Osteoblast (primary cell): ENCODE results near the gene GOT1. TPM values are rescaled to one million over a fixed set of nuclear protein-coding genes. Genes with fewer than 3 reads are reported as not detected.

Experiments used
- DNase-seq: peaks from one replicate; pipeline ENCODE4 v3.0.0; 2011; ENCODE audit warnings: low spot score, mixed read lengths; ENCODE audit not compliant: insufficient read length; ENCODE audit errors: missing footprints
- H2AFZ ChIP-seq: 2 replicates; pipeline ENCODE4 v1.6.0; 2011; ENCODE audit warnings: mild to moderate bottlenecking, low read length
- H3K27ac ChIP-seq: 2 replicates; pipeline ENCODE4 v1.5.1; 2011; ENCODE audit warnings: mild to moderate bottlenecking, low read depth, low read length, moderate library complexity
- H3K27me3 ChIP-seq: 2 replicates; pipeline ENCODE4 v1.6.0; 2012; ENCODE audit warnings: mild to moderate bottlenecking, control low read depth, inconsistent platforms, low read length, moderate library complexity; ENCODE audit not compliant: insufficient read depth
- H3K36me3 ChIP-seq: 2 replicates; pipeline ENCODE4 v1.5.1; 2011; ENCODE audit warnings: mild to moderate bottlenecking, low read length, control low read depth, moderate library complexity; ENCODE audit not compliant: insufficient read depth
- H3K4me1 ChIP-seq: 2 replicates; pipeline ENCODE4 v1.5.1; 2011; ENCODE audit warnings: mild to moderate bottlenecking, low read length, control low read depth, moderate library complexity; ENCODE audit not compliant: insufficient read depth
- H3K4me2 ChIP-seq: 2 replicates; pipeline ENCODE4 v1.6.0; 2011; ENCODE audit warnings: mild to moderate bottlenecking, low read length; ENCODE audit not compliant: insufficient read depth
- H3K4me3 ChIP-seq: fragments of 200-600 bp; sonication (generic); 3 replicates; pipeline ENCODE4 v1.5.1; 2012; ENCODE audit warnings: mild to moderate bottlenecking, low read length, inconsistent platforms; ENCODE audit not compliant: insufficient read depth
- H3K79me2 ChIP-seq: 2 replicates; pipeline ENCODE4 v1.6.0; 2012; ENCODE audit warnings: mild to moderate bottlenecking, low read length, control low read depth, inconsistent platforms; ENCODE audit not compliant: insufficient read depth
- H3K9me3 ChIP-seq: 2 replicates; pipeline ENCODE4 v1.5.1; 2011; ENCODE audit warnings: low read depth, low read length, control low read depth
- H4K20me1 ChIP-seq: 2 replicates; pipeline ENCODE4 v1.6.0; 2012; ENCODE audit warnings: mild to moderate bottlenecking, low read length, control low read depth; ENCODE audit not compliant: insufficient read depth
- total RNA-seq: library from RNA; depleted of rRNA; stranded (reverse); fragments of >200 nt; gene quantifications from 2 replicates; pipeline ENCODE4 v1.2.3, GENCODE V29; 2012
- TF ChIP-seq, protein P1 (sequence below): IDR thresholded peaks from 2 replicates; pipeline ENCODE4 v1.5.1; 2011; ENCODE audit warnings: mild to moderate bottlenecking, low read depth, low read length, moderate library complexity; ENCODE audit errors: extremely low read depth

The GOT1 gene
- total RNA-seq, 1 donor, result 42.7 TPM

DNA sequence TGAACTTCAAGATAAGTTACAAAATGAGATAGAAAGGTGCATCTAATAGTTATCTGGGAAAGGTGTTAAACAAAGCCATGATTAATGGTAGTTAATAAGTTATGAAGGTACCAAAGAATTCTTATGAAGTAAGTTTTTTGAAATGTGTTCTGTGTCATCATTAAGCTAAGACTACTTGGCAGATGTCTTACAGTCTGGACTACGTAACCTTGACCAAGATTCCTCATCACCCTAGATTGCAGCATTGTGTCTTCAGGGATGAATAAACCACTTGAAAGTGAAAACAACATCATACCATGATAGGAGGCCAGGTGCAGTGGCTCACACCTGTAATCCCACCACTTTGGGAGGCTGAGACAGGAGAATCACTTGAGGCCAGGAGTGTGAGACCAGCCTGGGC is 48.2 kb downstream of the GOT1 start:
- no peaks in the 10 kb centered on the region for H3K36me3 ChIP-seq
- DNase-seq, result no peak
- no peaks in the 10 kb centered on the region for H3K79me2 ChIP-seq
- no peaks in the 10 kb centered on the region for H4K20me1 ChIP-seq
- H3K9me3 ChIP-seq, result no peaks in the 10 kb centered on the region
- H3K27ac ChIP-seq, result no peak overlapping the region
- TF ChIP-seq, protein P1, sequence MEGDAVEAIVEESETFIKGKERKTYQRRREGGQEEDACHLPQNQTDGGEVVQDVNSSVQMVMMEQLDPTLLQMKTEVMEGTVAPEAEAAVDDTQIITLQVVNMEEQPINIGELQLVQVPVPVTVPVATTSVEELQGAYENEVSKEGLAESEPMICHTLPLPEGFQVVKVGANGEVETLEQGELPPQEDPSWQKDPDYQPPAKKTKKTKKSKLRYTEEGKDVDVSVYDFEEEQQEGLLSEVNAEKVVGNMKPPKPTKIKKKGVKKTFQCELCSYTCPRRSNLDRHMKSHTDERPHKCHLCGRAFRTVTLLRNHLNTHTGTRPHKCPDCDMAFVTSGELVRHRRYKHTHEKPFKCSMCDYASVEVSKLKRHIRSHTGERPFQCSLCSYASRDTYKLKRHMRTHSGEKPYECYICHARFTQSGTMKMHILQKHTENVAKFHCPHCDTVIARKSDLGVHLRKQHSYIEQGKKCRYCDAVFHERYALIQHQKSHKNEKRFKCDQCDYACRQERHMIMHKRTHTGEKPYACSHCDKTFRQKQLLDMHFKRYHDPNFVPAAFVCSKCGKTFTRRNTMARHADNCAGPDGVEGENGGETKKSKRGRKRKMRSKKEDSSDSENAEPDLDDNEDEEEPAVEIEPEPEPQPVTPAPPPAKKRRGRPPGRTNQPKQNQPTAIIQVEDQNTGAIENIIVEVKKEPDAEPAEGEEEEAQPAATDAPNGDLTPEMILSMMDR, result no peak
- no peak overlapping the region for H3K4me3 ChIP-seq
- H3K4me1 ChIP-seq, result no peaks in the 10 kb centered on the region
- H3K27me3 ChIP-seq, result peaks cover 28% of the 10 kb centered on the region
- no peak overlapping the region for H3K4me2 ChIP-seq
- H2AFZ ChIP-seq, result no peak overlapping the region

DNA sequence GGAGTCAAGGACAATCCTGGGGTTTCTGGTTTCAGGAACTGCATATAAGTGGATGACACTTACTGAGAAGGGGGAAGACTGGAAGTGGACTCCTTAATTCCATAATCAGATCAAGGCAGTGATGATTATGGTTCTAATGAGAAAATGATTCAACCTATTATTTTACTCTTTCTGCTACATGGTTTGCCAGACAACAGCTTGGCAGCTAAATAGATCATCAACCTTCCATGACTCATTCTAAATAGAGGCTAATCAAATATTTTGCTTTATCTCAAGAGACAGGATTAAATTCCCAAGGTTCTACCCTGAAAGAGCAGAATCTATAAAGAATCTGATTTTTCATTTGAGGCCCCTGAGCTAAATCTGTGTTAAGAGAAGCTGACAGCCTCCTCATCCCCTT is 55.0 kb downstream of the GOT1 start:
- TF ChIP-seq, protein P1, result no peak
- peaks cover 10% of the 10 kb centered on the region for H3K27me3 ChIP-seq
- H3K27ac ChIP-seq, result no peak overlapping the region
- no peaks in the 10 kb centered on the region for H3K9me3 ChIP-seq
- H2AFZ ChIP-seq, result no peak overlapping the region
- no peaks in the 10 kb centered on the region for H3K36me3 ChIP-seq
- H3K4me3 ChIP-seq, result no peak overlapping the region
- no peak for DNase-seq
- peaks cover 18% of the 10 kb centered on the region for H3K4me1 ChIP-seq
- no peaks in the 10 kb centered on the region for H4K20me1 ChIP-seq
- H3K4me2 ChIP-seq, result no peak overlapping the region
- no peaks in the 10 kb centered on the region for H3K79me2 ChIP-seq

GRCh38 chr10:99374972-99375371 is 55.5 kb downstream of the GOT1 start:
- Histone ChIP-seq H2AFZ (no peak overlapping the region), H3K4me1 (peaks cover 20% of the 10 kb centered on the region), H4K20me1 (no peaks in the 10 kb centered on the region), H3K4me2 (no peak overlapping the region), H3K27me3 (peaks cover 8% of the 10 kb centered on the region), H3K79me2 (no peaks in the 10 kb centered on the region), H3K9me3 (no peaks in the 10 kb centered on the region), H3K36me3 (no peaks in the 10 kb centered on the region), H3K27ac (no peak overlapping the region), H3K4me3 (no peak overlapping the region)
- DNase-seq, result no peak
- TF ChIP-seq, protein P1, result no peak

GRCh38 chr10:99374526-99374925 is 55.9 kb downstream of the GOT1 start:
- TF ChIP-seq, protein P1, result no peak

More at GRCh38 chr10:99374526-99374925, 55.9 kb downstream of the GOT1 start:
- H3K79me2 ChIP-seq, result no peaks in the 10 kb centered on the region
- H4K20me1 ChIP-seq, result no peaks in the 10 kb centered on the region
- DNase-seq, result no peak
- H3K36me3 ChIP-seq, result no peaks in the 10 kb centered on the region
- H2AFZ ChIP-seq, result no peak overlapping the region
- H3K4me2 ChIP-seq, result no peak overlapping the region
- no peak overlapping the region for H3K27ac ChIP-seq
- H3K27me3 ChIP-seq, result peaks cover 8% of the 10 kb centered on the region
- no peaks in the 10 kb centered on the region for H3K9me3 ChIP-seq
- peaks cover 23% of the 10 kb centered on the region for H3K4me1 ChIP-seq
- no peak overlapping the region for H3K4me3 ChIP-seq
